Endothelial cell of umbilical vein (primary cell): Measurements from ENCODE around the gene POLRMT. TPM values are rescaled to one million over a fixed set of nuclear protein-coding genes. Genes with fewer than 3 reads are reported as not detected.
"Not testable (repeated sequence)": the region's sequence is repeated elsewhere in the genome, so short reads cannot be mapped to it uniquely, and the experiment has no call there.

Source experiments
- BruUV-seq: library from RNA; stranded (reverse); fragments of 400-500 nt; replicated peaks from 2 replicates; lab custom pipeline; 2021; lab: Mats Ljungman, UMichigan
- CTCF ChIA-PET: fragments of 300-600, 350-600 bp; sonication (Branson Sonifier 250); formaldehyde crosslinking; loops from one replicate; lab custom pipeline; 2021; ENCODE audit warnings: antibody characterized with exemption, inconsistent platforms; lab: Charles Lee
- POLR2A ChIA-PET: fragments of 300-600, 350-600 bp; sonication (Branson Sonifier 250); formaldehyde crosslinking; loops from one replicate; lab custom pipeline; 2021; ENCODE audit warnings: antibody characterized with exemption, inconsistent platforms; lab: Charles Lee
- DNase-seq: peaks from one replicate; pipeline ENCODE4 v3.0.0-alpha.2; 2011; ENCODE audit warnings: low read depth, low spot score
- FAIRE-seq: peaks from 2 replicates; lab custom pipeline; 2011; peaks lifted over from hg19 to GRCh38; lab: Jason Lieb, UNC
- H2AFZ ChIP-seq: 2 replicates; pipeline ENCODE4 v1.6.0; 2012; ENCODE audit warnings: low read depth, low read length, control low read depth, inconsistent platforms
- H3K27ac ChIP-seq: 2 replicates; pipeline ENCODE4 v1.5.1; 2011; ENCODE audit warnings: low read depth, mild to moderate bottlenecking, control low read depth, low read length, moderate library complexity; ENCODE audit not compliant: insufficient read depth
- H3K27me3 ChIP-seq, 2 experiments: 2 replicates each; pipeline versions ENCODE4 v1.6.0 to v1.6.1; 2011; ENCODE audit warnings: low read length in 2 of 2, mixed read lengths in 1 of 2; ENCODE audit not compliant: control insufficient read depth in 2 of 2, insufficient read depth in 2 of 2
- H3K36me3 ChIP-seq, 2 experiments: 2 replicates in 1 of 2; 3 replicates in 1 of 2; pipeline ENCODE4 v1.5.1; 2011; ENCODE audit warnings: low read length in 2 of 2, mild to moderate bottlenecking in 1 of 2, moderate library complexity in 1 of 2; ENCODE audit not compliant: control insufficient read depth in 2 of 2, insufficient read depth in 2 of 2; ENCODE audit errors: extremely low read depth in 1 of 2
- H3K4me1 ChIP-seq: 3 replicates; pipeline ENCODE4 v1.5.1; 2011; ENCODE audit warnings: mild to moderate bottlenecking, low read length; ENCODE audit not compliant: control insufficient read depth, insufficient read depth; ENCODE audit errors: extremely low read depth
- H3K4me2 ChIP-seq: 2 replicates; pipeline ENCODE4 v1.6.1; 2011; ENCODE audit warnings: low read length, control low read depth, mixed read lengths; ENCODE audit not compliant: insufficient read depth
- H3K4me3 ChIP-seq, 3 experiments: fragments of 200-600 bp in 1 of 3; sonication (generic), shearing (Covaris generic) in 1 of 3; replicated peaks in 1 of 3; 2 replicates each; pipeline ENCODE4 v1.5.1; 2011 to 2016; ENCODE audit warnings: control low read depth in 3 of 3, low read length in 3 of 3, mild to moderate bottlenecking in 2 of 3, inconsistent platforms in 1 of 3, low read depth in 1 of 3, moderate library complexity in 1 of 3; ENCODE audit not compliant: insufficient read depth in 1 of 3
- H3K79me2 ChIP-seq: 2 replicates; pipeline ENCODE4 v1.6.0; 2012; ENCODE audit warnings: low read length, inconsistent platforms; ENCODE audit not compliant: control insufficient read depth, insufficient read depth
- H3K9ac ChIP-seq: replicated peaks from 2 replicates; pipeline ENCODE3; 2011; ENCODE audit warnings: low read length, control low read depth; ENCODE audit not compliant: insufficient read depth; ENCODE audit errors: extremely low read depth
- H3K9me1 ChIP-seq: replicated peaks from 3 replicates; pipeline ENCODE4 v1.6.0; 2011; ENCODE audit warnings: mild to moderate bottlenecking, low read length; ENCODE audit not compliant: control insufficient read depth, insufficient read depth; ENCODE audit errors: extremely low read depth
- H3K9me3 ChIP-seq: replicated peaks from 2 replicates; pipeline ENCODE4 v1.5.1; 2012; ENCODE audit warnings: low read length, inconsistent platforms; ENCODE audit not compliant: control insufficient read depth, insufficient read depth
- H4K20me1 ChIP-seq: replicated peaks from 2 replicates; pipeline ENCODE3; 2011; ENCODE audit warnings: mild to moderate bottlenecking, low read length; ENCODE audit not compliant: control insufficient read depth, insufficient read depth; ENCODE audit errors: extremely low read depth
- JUN ChIP-seq: IDR thresholded peaks from 2 replicates; pipeline ENCODE4 v1.6.1; 2011; ENCODE audit warnings: borderline replicate concordance, low read depth; ENCODE audit not compliant: insufficient read length, insufficient read depth
- MYC ChIP-seq: IDR thresholded peaks from one replicate; pipeline ENCODE4 v1.6.1; 2011; ENCODE audit warnings: mild to moderate bottlenecking, low read depth, low read length
- POLR2A ChIP-seq: IDR thresholded peaks from 2 replicates; pipeline ENCODE4 v1.6.1; 2012; ENCODE audit warnings: low read depth, mild to moderate bottlenecking, control low read depth, low read length
- POLR2AphosphoS5 ChIP-seq: IDR thresholded peaks from 2 replicates; pipeline ENCODE4 v1.6.1; 2012; ENCODE audit warnings: low read depth, mild to moderate bottlenecking, control low read depth, low read length, moderate library complexity; ENCODE audit not compliant: insufficient read depth
- dilution Hi-C: fragments of 300-500 bp; cut with MboI; formaldehyde crosslinking; loops from one replicate; pipeline ENCODE4 v1.15.0; 2019; ENCODE audit warnings: low sequenced_read_pairs; ENCODE audit not compliant: extremely low pct_ligation_motif_present
- intact Hi-C: fragments of 100-400 bp; cut with micrococcal nuclease; formaldehyde crosslinking; loops from one replicate; pipeline ENCODE4 v1.10.0; 2022
- polyA plus RNA-seq, 4 experiments: library from polyadenylated mRNA; depleted of rRNA in 3 of 4; stranded (reverse) in 3 of 4; unstranded in 1 of 4; fragments of >200 nt; gene quantifications; 2 replicates each; pipeline versions ENCODE4 v1.2.1 to v1.2.3, GENCODE V29; 2011 to 2012; ENCODE audit warnings: missing spikeins in 1 of 4
- total RNA-seq: library from RNA; stranded (reverse); gene quantifications from 2 replicates; pipeline ENCODE4 v1.2.3, GENCODE V29; 2021
- TF ChIP-seq, protein P1 (sequence below), 2 donors: IDR thresholded peaks; 1 replicate in 1 of 2; 2 replicates in 1 of 2; pipeline ENCODE4 v1.5.1; 2011; ENCODE audit warnings: low read length in 2 of 2, mild to moderate bottlenecking in 2 of 2, moderate library complexity in 2 of 2, control low read depth in 1 of 2, inconsistent platforms in 1 of 2, low read depth in 1 of 2; ENCODE audit not compliant: insufficient read depth in 1 of 2; ENCODE audit errors: extremely low read depth in 1 of 2
- TF ChIP-seq, protein P2 (sequence below): IDR thresholded peaks from 2 replicates; pipeline ENCODE4 v1.6.1; 2011; ENCODE audit not compliant: insufficient read depth, insufficient read length

The POLRMT gene
- total and polyA plus RNA-seq, 2 donors (not counting 3 experiments of a cell fraction or from before 2014, with no cell fraction given), result 38.9 to 50.6 TPM

DNA sequence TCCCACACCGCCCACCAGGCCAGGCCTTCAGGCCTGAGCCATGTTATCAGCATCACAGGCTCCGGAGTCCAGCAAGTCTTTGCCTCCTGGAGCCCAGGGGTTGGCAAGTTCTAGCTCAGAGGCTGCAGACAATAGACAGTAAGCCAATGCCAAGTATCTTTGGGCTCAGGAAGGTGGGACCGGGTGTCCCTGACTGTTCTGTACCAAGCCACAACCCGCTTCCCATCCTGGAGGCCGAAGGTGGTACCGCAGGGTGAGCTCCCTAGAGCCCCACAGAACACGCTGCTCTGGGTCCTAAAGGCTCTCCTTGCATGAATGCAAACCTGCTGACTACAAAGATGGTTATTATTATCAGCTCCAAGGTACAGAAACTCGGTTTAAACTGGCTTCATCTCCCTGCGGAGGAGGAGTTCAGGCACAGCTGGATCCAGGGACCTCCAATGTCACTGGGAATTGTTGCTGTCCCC, 37.3 kb upstream of the POLRMT start:
- Histone ChIP-seq H4K20me1 (no peaks in the 10 kb centered on the region), H3K4me2 (no peak overlapping the region), H3K36me3 (no peaks in the 10 kb centered on the region), H3K27me3 (no peaks in the 10 kb centered on the region), H3K4me3 (no peak overlapping the region), H3K9me1 (no peaks in the 10 kb centered on the region), H2AFZ (no peak overlapping the region), H3K9ac (no peak overlapping the region), H3K27ac (no peak overlapping the region), H3K4me1 (no peaks in the 10 kb centered on the region), H3K79me2 (no peaks in the 10 kb centered on the region), H3K9me3 (no peaks in the 10 kb centered on the region)
- DNase-seq (no peak), FAIRE-seq (no peak)
- CTCF ChIA-PET, result interaction anchor here (0.9 to 1.9 kb wide), 4 partner anchors 9 to 69 kb away, joined by 3 to 11 read pairs (median 6); no protein-coding TSS in a partner anchor
- intact Hi-C loops, result no loop called here
- TF ChIP-seq JUN (no peak), POLR2A (no peak), MYC (no peak), POLR2AphosphoS5 (no peak)
- TF ChIP-seq, protein P1, sequence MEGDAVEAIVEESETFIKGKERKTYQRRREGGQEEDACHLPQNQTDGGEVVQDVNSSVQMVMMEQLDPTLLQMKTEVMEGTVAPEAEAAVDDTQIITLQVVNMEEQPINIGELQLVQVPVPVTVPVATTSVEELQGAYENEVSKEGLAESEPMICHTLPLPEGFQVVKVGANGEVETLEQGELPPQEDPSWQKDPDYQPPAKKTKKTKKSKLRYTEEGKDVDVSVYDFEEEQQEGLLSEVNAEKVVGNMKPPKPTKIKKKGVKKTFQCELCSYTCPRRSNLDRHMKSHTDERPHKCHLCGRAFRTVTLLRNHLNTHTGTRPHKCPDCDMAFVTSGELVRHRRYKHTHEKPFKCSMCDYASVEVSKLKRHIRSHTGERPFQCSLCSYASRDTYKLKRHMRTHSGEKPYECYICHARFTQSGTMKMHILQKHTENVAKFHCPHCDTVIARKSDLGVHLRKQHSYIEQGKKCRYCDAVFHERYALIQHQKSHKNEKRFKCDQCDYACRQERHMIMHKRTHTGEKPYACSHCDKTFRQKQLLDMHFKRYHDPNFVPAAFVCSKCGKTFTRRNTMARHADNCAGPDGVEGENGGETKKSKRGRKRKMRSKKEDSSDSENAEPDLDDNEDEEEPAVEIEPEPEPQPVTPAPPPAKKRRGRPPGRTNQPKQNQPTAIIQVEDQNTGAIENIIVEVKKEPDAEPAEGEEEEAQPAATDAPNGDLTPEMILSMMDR (IDR thresholded peaks at IDR 0.05; ENCODE audit: extremely low read depth in 1 of 2, insufficient read depth in 1 of 2, low read depth in 1 of 2, low read length in 2 of 2), result no peak
- TF ChIP-seq, protein P2, sequence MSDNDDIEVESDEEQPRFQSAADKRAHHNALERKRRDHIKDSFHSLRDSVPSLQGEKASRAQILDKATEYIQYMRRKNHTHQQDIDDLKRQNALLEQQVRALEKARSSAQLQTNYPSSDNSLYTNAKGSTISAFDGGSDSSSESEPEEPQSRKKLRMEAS, result no peak
- POLR2A ChIA-PET, result no interaction called here
- dilution Hi-C loops, result no loop called here
- BruUV-seq, result no TSS peak

DNA sequence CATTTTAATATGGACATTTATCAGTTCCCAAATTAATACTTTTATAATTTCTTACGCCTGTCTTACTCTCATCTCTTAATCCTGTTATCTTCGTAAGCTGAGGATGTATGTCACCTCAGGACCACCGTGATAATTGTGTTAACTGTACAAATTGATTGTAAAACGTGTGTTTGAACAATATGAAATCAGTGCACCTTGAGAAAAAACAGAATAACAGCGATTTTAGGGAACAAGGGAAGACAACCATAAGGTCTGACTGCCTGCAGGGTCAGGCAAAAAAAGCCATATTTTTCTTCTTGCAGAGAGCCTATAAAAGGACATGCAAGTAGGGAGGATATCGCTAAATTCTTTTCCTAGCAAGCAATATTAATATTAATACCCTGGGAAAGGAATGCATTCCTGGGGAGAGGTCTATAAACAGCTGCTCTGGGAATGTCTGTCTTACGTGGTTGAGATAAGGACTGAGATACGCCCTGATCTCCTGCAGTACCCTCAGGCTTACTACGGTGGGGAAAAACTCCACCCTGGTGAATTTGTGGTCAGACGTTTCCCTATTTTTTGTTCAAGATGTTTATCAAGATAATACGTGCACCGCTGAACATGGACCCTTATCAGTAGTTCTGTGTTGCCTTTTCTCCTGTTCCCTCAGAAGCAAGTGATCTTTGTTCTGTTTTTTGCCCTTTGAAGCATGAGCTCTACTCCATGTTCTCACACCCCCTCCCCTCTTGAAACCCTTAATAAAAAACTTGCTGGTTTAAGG, 35.5 kb upstream of the POLRMT start:
- BruUV-seq, H3K27me3 ChIP-seq, H3K4me3 ChIP-seq, H4K20me1 ChIP-seq, FAIRE-seq, H3K27ac ChIP-seq, H3K79me2 ChIP-seq, H3K9ac ChIP-seq, H3K9me3 ChIP-seq, H3K4me1 ChIP-seq, DNase-seq, H3K36me3 ChIP-seq, POLR2A ChIA-PET, intact Hi-C loops, H2AFZ ChIP-seq, dilution Hi-C loops, H3K4me2 ChIP-seq, H3K9me1 ChIP-seq: not testable (repeated sequence)
- CTCF ChIA-PET, result interaction anchor here (0.6 to 3.8 kb wide), 3 partner anchors 11 to 65 kb away, joined by 7 to 49 read pairs (median 9); no protein-coding TSS in a partner anchor

DNA sequence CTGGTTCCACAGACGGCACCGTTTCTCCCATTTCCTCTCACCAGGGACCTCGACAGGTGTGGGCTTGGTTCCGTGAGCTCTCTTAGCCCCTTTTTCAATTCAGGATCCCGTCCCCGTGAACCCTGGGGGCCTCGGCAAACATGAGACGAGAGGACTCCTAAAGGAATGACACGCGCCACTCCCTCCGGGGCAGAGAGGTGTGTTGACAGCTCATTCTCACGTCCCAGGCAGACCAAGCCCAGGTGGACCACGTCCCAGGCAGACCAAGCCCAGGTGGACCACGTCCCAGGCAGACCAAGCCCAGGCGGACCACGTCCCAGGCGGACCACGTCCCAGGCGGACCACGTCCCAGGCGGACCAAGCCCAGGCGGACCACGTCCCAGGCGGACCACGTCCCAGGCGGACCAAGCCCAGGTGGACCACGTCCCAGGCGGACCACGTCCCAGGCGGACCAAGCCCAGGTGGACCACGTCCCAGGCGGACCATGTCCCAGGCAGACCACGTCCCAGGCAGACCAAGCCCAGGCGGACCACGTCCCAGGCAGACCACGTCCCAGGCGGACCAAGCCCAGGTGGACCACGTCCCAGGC, 33.7 kb upstream of the POLRMT start:
- POLR2A ChIA-PET, H3K9me1 ChIP-seq, H3K9me3 ChIP-seq, dilution Hi-C loops, H4K20me1 ChIP-seq, intact Hi-C loops, H3K4me2 ChIP-seq, H2AFZ ChIP-seq, BruUV-seq, DNase-seq, H3K4me1 ChIP-seq, H3K79me2 ChIP-seq, FAIRE-seq, H3K9ac ChIP-seq, H3K36me3 ChIP-seq, H3K27me3 ChIP-seq, H3K27ac ChIP-seq, H3K4me3 ChIP-seq: not testable (repeated sequence)
- CTCF ChIA-PET, result interaction anchor here (0.7 to 3.8 kb wide), 3 partner anchors 10 to 67 kb away, joined by 3 to 49 read pairs (median 7); partner anchors contain the start of gene FSTL3
